Cerebellar cortex (tissue), 1 donor: ENCODE results near the gene DAPL1.
"Not testable (repeated sequence)": the region's sequence is repeated elsewhere in the genome, so short reads cannot be mapped to it uniquely, and the experiment has no call there.

ENCODE experiments used
- DNase-seq: peaks from one replicate; pipeline ENCODE4 v3.0.0-alpha.2; 2015; ENCODE audit warnings: low spot score

The DAPL1 gene

GRCh38 chr2:158822193-158822592, 27.1 kb downstream of the DAPL1 start:
- no peak for DNase-seq

- no peak for DNase-seq
Observed at GRCh38 chr2:158823486-158824237, 28.5 kb downstream of the DAPL1 start.

- no peak for DNase-seq
Observed at GRCh38 chr2:158825021-158825420, 29.9 kb downstream of the DAPL1 start.

DNA sequence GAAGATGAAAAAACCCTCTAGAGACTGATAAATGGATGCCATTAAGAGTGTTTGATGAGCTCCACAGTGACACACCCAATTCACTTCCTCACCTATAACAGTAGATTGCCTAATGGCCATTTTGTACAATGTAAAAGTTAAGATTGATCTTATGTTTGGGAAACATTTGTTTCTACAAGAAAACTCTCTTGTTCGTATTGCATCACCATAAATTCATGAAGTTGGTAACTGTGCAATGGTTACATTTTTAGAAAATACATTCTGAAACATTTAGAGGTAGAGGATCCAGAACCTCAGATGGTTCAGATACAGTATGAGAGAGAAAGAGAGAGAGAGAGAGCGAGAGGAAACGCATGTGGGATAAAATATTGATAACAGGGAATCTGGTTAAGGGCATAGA, 31.8 kb downstream of the DAPL1 start:
- no peak for DNase-seq

DNA sequence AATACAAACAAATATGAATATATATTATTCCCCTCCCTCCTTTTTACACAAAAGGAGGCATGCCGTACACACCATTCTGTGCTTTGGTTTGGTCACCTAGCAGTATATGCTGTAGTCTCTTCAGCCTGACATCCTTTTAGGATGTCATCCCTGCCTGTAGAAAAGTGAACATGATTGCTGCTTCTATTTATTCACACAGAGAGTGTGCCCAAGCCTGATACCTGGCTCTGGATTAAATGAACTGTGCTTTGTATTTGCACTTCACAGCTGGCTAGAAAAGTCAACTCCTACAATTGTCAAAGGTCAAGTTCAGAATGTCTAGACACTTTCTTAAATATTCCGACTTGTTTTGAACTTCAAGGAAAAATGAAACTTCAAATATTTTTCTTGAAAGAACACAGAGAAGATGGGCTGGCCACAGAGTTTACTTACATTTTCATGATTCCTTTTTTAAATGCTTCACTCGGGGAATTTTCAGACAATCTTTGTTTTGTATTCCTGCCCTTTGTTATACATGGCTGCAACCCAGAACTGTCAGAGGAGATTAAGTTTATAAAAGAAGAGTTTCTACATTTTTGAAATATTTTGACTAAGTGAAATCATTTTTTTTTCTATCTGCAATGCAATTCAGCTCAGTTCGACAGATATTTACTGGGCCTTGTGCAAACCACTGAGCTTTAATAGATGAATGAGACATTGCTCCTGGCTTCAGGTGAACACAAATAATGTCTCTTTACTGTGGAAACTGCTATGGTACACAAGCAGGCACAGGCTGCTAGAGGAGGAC, 33.5 kb downstream of the DAPL1 start:
- no peak for DNase-seq

GRCh38 chr2:158829167-158829566, 34.0 kb downstream of the DAPL1 start:
- no peak for DNase-seq

- DNase-seq, result no peak
Observed at GRCh38 chr2:158830201-158830600, 35.1 kb downstream of the DAPL1 start.

- DNase-seq, result no peak
Observed at GRCh38 chr2:158835431-158835830, 40.3 kb downstream of the DAPL1 start.

DNA sequence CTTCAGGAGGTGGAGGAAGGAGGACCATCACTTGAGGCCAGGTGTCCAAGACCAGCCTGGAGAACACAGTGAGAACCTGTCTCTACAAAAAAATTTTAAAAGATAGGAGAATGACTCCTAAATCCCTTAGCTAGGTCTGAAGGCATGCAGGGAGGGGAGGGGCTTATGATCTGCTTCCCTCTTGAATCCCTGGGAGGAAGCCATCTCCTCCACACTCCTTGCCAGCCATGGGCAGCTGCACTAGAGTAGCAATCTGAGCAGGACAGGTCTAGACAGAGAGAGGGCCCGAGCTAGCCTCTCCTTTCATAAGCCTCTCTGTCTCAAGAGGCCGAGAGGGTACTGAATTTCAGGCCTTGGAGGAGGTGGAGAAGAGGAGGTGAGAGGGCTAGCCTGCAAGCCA, 42.5 kb downstream of the DAPL1 start:
- no peak for DNase-seq

DNA sequence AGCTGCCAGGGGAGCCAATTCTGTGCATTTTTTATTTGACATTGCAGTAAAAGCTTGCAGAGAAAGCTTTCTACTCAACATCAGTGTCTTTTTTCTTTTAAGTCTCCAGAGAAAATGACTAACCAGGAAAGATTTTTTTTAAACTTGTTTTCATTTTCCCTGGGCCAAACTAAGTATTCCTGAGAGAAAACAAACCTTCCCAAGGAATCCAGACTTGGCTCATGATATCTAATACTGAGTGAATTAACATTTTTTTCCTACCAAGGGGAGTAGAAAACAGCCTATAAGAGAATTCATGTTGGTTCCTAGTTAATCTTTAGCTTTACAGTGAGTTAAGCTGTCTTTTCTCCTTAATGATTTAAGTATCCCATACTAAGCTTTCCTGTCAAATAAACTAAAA, 46.7 kb downstream of the DAPL1 start:
- DNase-seq, result no peak

GRCh38 chr2:158845444-158845843, 50.3 kb downstream of the DAPL1 start:
- DNase-seq, result no peak

DNA sequence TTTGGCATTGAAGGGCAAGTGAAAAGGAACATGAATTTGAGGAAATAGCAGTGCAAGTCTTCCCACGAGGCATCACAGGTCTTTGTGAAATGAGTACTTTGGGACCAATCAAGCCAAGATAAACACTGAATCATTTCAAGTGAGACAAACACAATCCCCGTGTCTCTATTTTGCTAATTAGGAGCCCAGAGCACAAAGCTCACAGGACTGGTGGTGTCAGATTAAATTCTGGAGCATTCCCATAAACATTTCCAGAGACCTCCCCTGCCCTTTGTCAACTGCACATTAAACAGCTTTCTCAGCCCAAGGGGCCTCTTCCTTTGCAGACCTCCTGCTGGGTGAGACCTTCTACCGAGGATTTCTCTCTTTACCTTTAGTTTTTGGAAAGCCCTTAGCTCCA, 50.7 kb downstream of the DAPL1 start:
- no peak for DNase-seq

GRCh38 chr2:158847526-158847925, 52.4 kb downstream of the DAPL1 start:
- not testable (repeated sequence) for DNase-seq

DNA sequence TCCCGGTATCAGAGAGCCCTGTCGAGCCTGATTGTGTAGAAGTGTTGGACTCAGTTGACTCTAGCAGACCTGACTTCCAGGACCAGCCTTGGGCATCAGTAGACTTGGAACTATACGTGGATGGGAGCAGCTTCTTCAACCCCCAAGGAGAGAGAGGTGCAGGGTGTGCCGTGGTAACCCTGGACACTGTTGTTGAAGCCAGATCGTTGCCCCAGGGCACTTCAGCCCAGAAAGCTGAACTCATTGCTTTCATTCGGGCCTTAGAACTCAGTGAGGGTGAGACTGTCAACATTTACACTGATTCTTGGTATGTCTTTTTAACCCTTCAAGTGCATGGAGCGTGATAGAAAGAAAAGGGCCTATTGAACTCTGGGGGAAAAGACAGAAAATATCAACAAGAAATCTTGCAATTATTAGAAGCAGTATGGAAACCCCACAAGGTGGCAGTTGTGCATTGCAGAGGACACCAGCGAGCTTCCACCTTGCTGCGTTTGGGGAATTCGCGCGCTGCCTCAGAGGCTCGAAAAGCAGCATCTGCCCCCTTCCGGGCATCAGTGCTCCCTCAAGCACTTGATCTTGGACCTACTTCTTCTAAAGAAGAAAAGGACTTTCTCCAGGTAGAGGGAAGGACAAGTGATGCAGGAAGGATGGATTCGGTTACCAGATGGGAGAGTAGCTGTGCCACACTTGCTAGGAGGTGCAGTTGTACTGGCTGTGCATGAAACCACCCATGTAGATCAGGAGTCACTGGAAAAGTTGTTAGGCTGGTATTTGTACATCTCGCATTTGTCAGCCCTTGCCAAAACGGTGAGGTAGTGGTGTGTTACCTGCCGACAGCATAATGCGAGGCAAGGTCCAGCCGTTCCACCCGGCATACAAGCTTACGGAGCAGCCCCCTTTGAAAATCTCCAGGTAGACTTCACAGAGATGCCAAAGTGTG, 53.2 kb downstream of the DAPL1 start:
- not testable (repeated sequence) for DNase-seq

- not testable (repeated sequence) for DNase-seq
Observed at GRCh38 chr2:158860179-158860578, 65.1 kb downstream of the DAPL1 start.

DNA sequence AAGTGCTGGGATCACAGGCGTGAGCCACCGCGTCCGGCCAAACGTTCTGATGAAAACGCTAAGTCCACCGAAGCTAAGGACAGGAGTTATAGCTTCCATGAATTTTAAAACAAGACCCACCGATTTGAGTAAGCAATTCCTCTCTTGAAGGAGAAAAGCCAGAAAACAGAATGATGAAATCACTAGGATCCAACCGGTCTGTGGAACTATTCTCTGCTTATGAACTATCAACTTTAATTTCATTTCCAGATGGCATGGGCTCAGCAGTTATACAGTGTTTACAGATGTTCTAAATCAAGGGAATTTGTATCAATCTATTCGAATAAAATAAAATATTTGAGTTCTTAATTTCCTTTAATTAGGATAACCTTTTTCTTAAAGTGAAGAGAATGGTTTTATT, 66.5 kb downstream of the DAPL1 start:
- DNase-seq, result not testable (repeated sequence)

- DNase-seq, result not testable (repeated sequence)
Observed at GRCh38 chr2:158865469-158865868, 70.4 kb downstream of the DAPL1 start.
